Body of pancreas (tissue), 4 donors: ENCODE results near the gene MT1A.

Experiments
- CTCF ChIP-seq, 7 experiments: fragments of 450-650 bp in 4 of 7; fragments of 200-600 bp in 3 of 7; sonication (generic) in 3 of 7; IDR thresholded peaks; one replicate each; pipeline ENCODE4 v1.5.1; 2016 to 2019; ENCODE audit warnings: antibody characterized with exemption in 7 of 7
- POLR2A ChIP-seq, 3 donors: fragments of 450-650 bp; IDR thresholded peaks; one replicate each; pipeline ENCODE4 v1.6.1; 2016; ENCODE audit warnings: antibody characterized with exemption in 3 of 3, mild to moderate bottlenecking in 2 of 3

- no peak for TF ChIP-seq CTCF (IDR thresholded peaks at IDR 0.05)
- no peak for TF ChIP-seq POLR2A (IDR thresholded peaks at IDR 0.05)
Observed at GRCh38 chr16:56635441-56635967, 3.0 kb upstream of the MT1A start.
